Transverse colon (tissue), 4 donors: ENCODE measurements around the gene MEIS2. TPM values are rescaled to one million over a fixed set of nuclear protein-coding genes. Genes with fewer than 3 reads are reported as not detected.

Experiments used
- DNase-seq: peaks from one replicate; pipeline ENCODE4 v3.0.0-alpha.2; 2019
- H3K27ac ChIP-seq, 4 donors: fragments of 200-600 bp; sonication (generic); 2 replicates each; pipeline ENCODE4 v1.5.1; 2016 to 2018; ENCODE audit warnings: inconsistent platforms in 4 of 4
- H3K27me3 ChIP-seq: fragments of 200-600 bp; sonication (generic); 2 replicates; pipeline ENCODE4 v1.5.1; 2017; ENCODE audit warnings: inconsistent platforms
- H3K36me3 ChIP-seq, 4 donors: fragments of 200-600 bp; sonication (generic); 2 replicates each; pipeline ENCODE4 v1.5.1; 2017 to 2019; ENCODE audit warnings: inconsistent platforms in 4 of 4
- H3K4me1 ChIP-seq, 4 donors: fragments of 200-600 bp; sonication (generic); 2 replicates each; pipeline ENCODE4 v1.5.1; 2017 to 2020; ENCODE audit warnings: inconsistent platforms in 4 of 4
- H3K4me3 ChIP-seq, 4 donors: fragments of 200-600 bp; sonication (generic); 1 replicate in 1 of 4; 2 replicates in 3 of 4; pipeline versions ENCODE4 v1.5.1 to v1.6.1; 2017 to 2019; ENCODE audit warnings: inconsistent platforms in 4 of 4
- H3K9me3 ChIP-seq, 2 donors: fragments of 200-600 bp; sonication (generic); 2 replicates each; pipeline ENCODE4 v1.5.1; 2017 to 2019; ENCODE audit warnings: inconsistent platforms in 2 of 2
- EP300 ChIP-seq: sonication (generic); formaldehyde crosslinking; IDR thresholded peaks from one replicate; pipeline ENCODE4 v1.6.1; 2017; ENCODE audit warnings: antibody characterized with exemption, low read depth
- POLR2A ChIP-seq: fragments of 450-650 bp; IDR thresholded peaks from one replicate; pipeline ENCODE4 v1.6.1; 2016; ENCODE audit warnings: antibody characterized with exemption, mild to moderate bottlenecking, moderate library complexity
- POLR2AphosphoS5 ChIP-seq, 3 donors: sonication (generic); formaldehyde crosslinking; IDR thresholded peaks; one replicate each; pipeline ENCODE4 v1.6.1; 2016; ENCODE audit warnings: antibody characterized with exemption in 3 of 3
- WGBS, 2 donors: methylation state at CpG; one replicate each; pipeline ENCODE4 v1.1.5; 2018; ENCODE audit warnings: low coverage in 1 of 2; 5-methylcytosine and 5-hydroxymethylcytosine counted together
- in situ Hi-C, 4 donors: fragments of 200-750 bp; cut with MboI; loops; one replicate each; pipeline versions ENCODE4 v1.15.0 to v1.15.1; 2017; ENCODE audit warnings: low sequenced_read_pairs in 3 of 4, low pct_ligation_motif_present in 1 of 4, low pct_unique_long_range_greater_than_20kb in 1 of 4
- intact Hi-C: fragments of 100-400 bp; cut with DNase I; formaldehyde crosslinking; loops from one replicate; pipeline ENCODE4 v1.15.1; 2023; ENCODE audit warnings: low total_unique reads
- total RNA-seq, 4 donors: library from RNA; depleted of rRNA; stranded (reverse); fragments of >200 nt; gene quantifications; one replicate each; pipeline ENCODE4 v1.1.0, GENCODE V29; 2016
- TF ChIP-seq, protein P1 (sequence below), 5 experiments: fragments of 200-600 bp in 3 of 5; fragments of 450-650 bp in 2 of 5; sonication (generic) in 3 of 5; IDR thresholded peaks; 1 replicate in 2 of 5; 2 replicates in 3 of 5; pipeline ENCODE4 v1.5.1; 2016 to 2017; ENCODE audit warnings: antibody characterized with exemption in 5 of 5, inconsistent platforms in 3 of 5, mild to moderate bottlenecking in 2 of 5, moderate library complexity in 1 of 5

MEIS2 gene
- total RNA-seq, 4 donors from 2014 or later = 16.5 to 43.4 (median 32.7) TPM

DNA sequence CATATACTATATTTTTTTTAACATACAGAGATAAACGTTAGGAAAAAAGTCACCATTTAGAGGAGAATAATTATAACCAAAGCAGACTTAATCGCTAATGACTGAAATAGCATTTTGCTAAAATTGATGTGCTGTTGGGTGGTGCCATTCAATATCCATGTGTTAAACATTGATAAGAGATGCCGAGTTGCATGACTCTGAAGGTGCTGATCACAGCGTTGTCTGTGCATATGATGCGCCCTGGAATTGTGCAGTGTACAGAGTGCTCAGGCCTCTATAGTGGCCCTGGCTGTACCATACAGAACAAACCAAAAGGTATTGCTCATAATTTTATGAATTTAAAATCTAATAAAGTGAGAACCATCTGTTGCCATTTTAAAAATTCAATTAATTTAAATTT is 168.3 kb downstream of the MEIS2 start:
- in situ Hi-C loops = no loop called here

DNA sequence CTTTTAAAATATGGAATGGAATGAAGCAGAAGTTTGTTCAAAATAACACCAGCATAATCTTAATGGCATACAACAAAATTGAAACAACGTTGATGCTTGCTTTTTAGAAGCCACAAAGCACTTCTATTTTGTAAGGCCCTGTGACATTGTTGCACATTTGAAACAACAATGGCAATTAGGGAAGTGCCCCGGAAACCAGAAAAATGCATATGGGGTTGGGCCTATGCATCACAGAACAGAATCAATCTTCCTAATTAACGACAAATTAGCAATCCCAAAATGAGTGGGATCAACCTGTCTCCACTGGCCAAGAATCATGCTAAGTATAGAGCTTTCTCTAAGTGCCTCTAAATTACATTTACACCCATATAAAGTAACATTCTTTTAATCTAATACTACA is 168.9 kb downstream of the MEIS2 start:
- 63 to 66% methylated on average over 3 of the region's 3 CpGs for WGBS, 2 donors
- TF ChIP-seq, protein P1, sequence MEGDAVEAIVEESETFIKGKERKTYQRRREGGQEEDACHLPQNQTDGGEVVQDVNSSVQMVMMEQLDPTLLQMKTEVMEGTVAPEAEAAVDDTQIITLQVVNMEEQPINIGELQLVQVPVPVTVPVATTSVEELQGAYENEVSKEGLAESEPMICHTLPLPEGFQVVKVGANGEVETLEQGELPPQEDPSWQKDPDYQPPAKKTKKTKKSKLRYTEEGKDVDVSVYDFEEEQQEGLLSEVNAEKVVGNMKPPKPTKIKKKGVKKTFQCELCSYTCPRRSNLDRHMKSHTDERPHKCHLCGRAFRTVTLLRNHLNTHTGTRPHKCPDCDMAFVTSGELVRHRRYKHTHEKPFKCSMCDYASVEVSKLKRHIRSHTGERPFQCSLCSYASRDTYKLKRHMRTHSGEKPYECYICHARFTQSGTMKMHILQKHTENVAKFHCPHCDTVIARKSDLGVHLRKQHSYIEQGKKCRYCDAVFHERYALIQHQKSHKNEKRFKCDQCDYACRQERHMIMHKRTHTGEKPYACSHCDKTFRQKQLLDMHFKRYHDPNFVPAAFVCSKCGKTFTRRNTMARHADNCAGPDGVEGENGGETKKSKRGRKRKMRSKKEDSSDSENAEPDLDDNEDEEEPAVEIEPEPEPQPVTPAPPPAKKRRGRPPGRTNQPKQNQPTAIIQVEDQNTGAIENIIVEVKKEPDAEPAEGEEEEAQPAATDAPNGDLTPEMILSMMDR (IDR thresholded peaks at IDR 0.05) = no peak
- no peak for TF ChIP-seq POLR2A
- no peak for TF ChIP-seq EP300
- TF ChIP-seq POLR2AphosphoS5 (IDR thresholded peaks at IDR 0.05) = no peak
- Histone ChIP-seq H3K4me1 (no peaks in the 10 kb centered on the region), H3K27ac (no peak overlapping the region), H3K4me3 (no peak overlapping the region), H3K9me3 (no peaks in the 10 kb centered on the region), H3K36me3 (no peaks in the 10 kb centered on the region), H3K27me3 (no peaks in the 10 kb centered on the region)
- intact Hi-C loops = no loop called here
- in situ Hi-C loops = no loop called here
- DNase-seq = no peak

More for the DNA sequence above, 168.3 kb downstream of the MEIS2 start:
- H3K4me3 ChIP-seq = no peak overlapping the region
- TF ChIP-seq POLR2AphosphoS5 (IDR thresholded peaks at IDR 0.05) (no peak), EP300 (no peak), POLR2A (no peak)
- intact Hi-C loops = no loop called here
- no peaks in the 10 kb centered on the region for H3K27me3 ChIP-seq
- no peaks in the 10 kb centered on the region for H3K9me3 ChIP-seq
- no peak overlapping the region for H3K27ac ChIP-seq
- 72 to 90% methylated on average over 2 to 5 of the region's 5 CpGs for WGBS, 2 donors
- H3K36me3 ChIP-seq = no peaks in the 10 kb centered on the region
- no peak for DNase-seq
- no peaks in the 10 kb centered on the region for H3K4me1 ChIP-seq

DNA sequence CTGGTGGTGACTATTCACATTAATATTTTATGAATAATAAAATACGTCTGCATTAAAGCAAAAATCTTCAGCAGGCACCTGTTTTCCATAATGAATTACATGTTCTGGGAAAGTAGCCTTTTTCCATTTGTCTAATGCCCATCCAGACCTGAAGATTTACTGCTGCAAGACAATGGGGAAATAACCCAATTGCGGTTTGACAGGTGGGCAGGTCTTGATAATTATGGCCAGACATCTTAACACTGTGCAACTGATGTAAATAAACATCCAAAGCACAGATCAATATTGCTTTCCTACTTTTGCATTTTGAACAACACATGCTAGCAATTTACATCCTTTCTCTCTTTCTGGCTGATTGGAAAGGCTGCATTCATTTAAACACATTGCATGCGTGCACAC is 173.9 kb downstream of the MEIS2 start:
- Histone ChIP-seq H3K27ac (peak overlapping the region in 1 of 4 donors; percentile 25), H3K9me3 (no peaks in the 10 kb centered on the region), H3K27me3 (no peaks in the 10 kb centered on the region), H3K4me1 (peaks cover 0 to 5% (median 2%) of the 10 kb centered on the region in 4 donors), H3K4me3 (no peak overlapping the region), H3K36me3 (no peaks in the 10 kb centered on the region)
- TF ChIP-seq POLR2AphosphoS5 (IDR thresholded peaks at IDR 0.05) (no peak), POLR2A (no peak), EP300 (no peak)
- TF ChIP-seq, protein P1 (IDR thresholded peaks at IDR 0.05) = no peak
- DNase-seq = no peak
- intact Hi-C loops (no loop called here), in situ Hi-C loops (no loop called here)
- WGBS, 2 donors = 60 to 66% methylated on average over 3 of the region's 3 CpGs

DNA sequence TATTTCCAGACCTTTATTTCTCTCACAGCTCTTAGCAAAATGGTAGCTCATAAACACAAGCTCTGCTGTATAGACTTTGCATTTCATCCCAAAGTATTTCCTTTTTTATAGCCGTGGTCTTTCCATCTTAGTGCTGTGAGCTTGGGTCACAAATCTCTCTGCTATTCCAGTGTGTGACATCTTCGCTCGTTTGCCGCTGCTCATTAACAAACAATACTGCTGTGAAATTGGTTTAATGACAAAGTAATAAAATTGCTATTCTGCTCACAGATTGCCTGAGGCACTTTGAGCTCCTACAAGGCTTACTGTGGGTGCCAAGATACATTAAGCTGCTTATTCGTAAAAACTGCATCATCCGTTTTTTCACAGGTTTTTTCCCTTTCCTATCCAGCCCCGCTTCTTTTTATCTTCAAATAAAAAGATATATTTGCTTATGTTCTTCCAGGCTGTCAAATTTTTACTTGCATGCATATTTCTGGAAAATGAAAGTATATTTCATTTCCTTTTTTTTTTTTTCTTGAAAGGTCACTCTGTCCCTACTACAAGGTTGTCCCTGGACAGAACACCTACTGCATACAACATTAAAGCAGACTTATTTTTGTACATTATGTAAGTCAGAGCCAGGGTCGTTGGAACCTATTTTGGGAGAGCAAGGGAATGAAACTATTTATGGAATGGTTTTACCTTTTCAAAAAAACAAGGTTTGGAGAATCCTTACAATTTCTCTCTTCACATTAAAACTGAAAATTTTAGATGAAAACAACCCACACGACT is 174.5 kb downstream of the MEIS2 start:
- WGBS, 2 donors = 58 to 65% methylated on average over 8 to 9 of the region's 9 CpGs
- in situ Hi-C loops (no loop called here), intact Hi-C loops (no loop called here)
- H3K9me3 ChIP-seq = no peaks in the 10 kb centered on the region
- H3K27me3 ChIP-seq = no peaks in the 10 kb centered on the region
- no peaks in the 10 kb centered on the region for H3K36me3 ChIP-seq
- H3K4me3 ChIP-seq = no peak overlapping the region
- H3K27ac ChIP-seq = peak overlapping the region in 3 of 4 donors; percentile 2 to 25 (median 13)
- peaks cover 0 to 8% (median 2%) of the 10 kb centered on the region in 4 donors for H3K4me1 ChIP-seq
- TF ChIP-seq POLR2AphosphoS5 (IDR thresholded peaks at IDR 0.05) (no peak), POLR2A (no peak), EP300 (no peak)
- TF ChIP-seq, protein P1 (IDR thresholded peaks at IDR 0.05) = no peak
- DNase-seq = no peak
